Fibroblast of upper back skin (primary cell): ENCODE measurements around the gene PLSCR2.
"Not testable (repeated sequence)": the region's sequence is repeated elsewhere in the genome, so short reads cannot be mapped to it uniquely, and the experiment has no call there.

Experiments
- DNase-seq: peaks from one replicate; pipeline ENCODE4 v3.0.0-alpha.2; 2013

PLSCR2 gene

GRCh38 chr3:146485297-146485696 lies 15.9 kb upstream of the PLSCR2 start:
- DNase-seq, result no peak

GRCh38 chr3:146476094-146476740 lies 6.9 kb upstream of the PLSCR2 start:
- DNase-seq, result no peak

- DNase-seq, result not testable (repeated sequence)
Observed at GRCh38 chr3:146474976-146475375, 5.6 kb upstream of the PLSCR2 start.

GRCh38 chr3:146473726-146474125 lies 4.4 kb upstream of the PLSCR2 start:
- DNase-seq, result no peak

DNA sequence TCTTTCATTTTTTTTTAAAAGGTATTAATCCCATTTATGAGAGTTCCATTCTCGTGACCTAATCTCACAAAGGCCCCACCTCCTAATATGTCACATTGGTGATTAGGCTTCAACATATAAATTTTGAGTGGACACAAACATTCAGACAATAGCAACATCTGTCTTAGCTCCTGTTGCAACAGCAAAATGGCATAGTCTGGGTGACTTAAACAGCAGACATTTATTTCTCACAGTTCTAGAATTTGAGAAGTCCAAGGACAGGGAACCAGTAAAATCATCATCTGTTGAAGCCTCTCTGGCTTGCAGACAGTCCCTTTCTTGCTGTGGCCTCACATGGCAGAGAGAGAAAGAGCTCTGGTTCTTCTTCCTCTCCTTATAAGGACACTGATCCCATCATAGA lies 3.2 kb upstream of the PLSCR2 start:
- no peak for DNase-seq

DNA sequence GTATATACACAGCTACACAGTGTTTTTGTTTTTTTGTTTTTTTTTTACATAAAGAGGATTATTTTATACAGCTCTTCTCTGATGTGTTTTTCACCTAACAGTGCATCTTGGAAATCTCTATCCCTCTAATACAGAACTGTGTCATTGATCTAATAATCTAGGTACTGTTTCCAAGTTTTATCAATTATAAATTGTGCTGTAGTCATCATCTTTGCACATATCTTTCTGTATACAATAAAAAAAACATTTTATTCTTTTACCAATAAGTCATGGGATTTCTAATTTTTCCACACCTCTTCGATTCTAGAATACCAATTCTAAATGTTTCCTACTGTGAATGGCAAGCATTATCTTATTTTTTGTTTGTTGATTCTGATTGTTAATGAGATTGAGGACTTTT lies 1.7 kb upstream of the PLSCR2 start:
- no peak for DNase-seq

- no peak for DNase-seq
Observed at GRCh38 chr3:146470425-146470990, 1.1 kb upstream of the PLSCR2 start.

DNA sequence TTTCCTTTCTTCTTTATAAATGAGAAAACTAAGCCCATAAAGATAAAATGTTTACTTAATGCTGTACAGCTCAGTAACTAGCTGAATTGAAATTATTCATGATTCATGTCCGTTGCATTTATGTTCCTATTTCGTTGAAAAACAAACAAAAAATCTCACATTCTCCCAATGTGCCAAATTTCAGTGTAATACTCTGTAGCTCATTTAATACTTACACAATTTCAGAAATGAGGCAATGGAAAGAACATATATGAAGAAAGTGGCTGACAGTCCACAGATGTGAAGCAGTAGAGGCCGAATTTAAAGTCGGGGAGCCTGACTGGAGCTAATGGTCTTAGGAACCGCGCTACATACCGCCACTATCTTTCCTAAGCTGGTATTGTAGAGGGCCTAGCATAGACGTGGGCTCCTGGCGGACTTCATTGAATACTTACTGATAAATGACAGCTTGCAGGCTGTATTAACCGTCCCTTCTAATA lies 651 bp downstream of the PLSCR2 start:
- no peak for DNase-seq

- DNase-seq, result no peak
Observed at GRCh38 chr3:146468234-146468633, 1.1 kb downstream of the PLSCR2 start.

GRCh38 chr3:146466604-146467003 lies 2.8 kb downstream of the PLSCR2 start:
- no peak for DNase-seq

- no peak for DNase-seq
Observed at GRCh38 chr3:146465693-146466465, 3.5 kb downstream of the PLSCR2 start.

DNA sequence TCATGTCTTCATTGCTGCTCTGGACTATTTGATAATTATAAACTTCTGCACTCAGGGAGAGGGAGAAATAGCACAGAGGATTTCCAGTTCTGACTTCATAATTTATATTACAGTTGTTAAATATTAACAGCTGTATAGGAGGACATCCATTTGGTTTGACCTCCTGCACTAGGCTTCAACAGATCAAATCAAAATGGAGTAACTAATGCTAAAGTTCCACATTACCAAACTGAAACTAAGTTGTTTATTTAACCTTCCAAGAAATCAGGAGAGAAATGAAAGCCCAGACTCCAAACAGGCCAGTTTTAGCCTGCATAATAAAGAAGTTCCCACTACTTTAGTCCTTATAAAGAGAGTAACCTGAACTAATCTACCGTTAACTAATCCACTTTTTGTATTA lies 4.6 kb downstream of the PLSCR2 start:
- no peak for DNase-seq

DNA sequence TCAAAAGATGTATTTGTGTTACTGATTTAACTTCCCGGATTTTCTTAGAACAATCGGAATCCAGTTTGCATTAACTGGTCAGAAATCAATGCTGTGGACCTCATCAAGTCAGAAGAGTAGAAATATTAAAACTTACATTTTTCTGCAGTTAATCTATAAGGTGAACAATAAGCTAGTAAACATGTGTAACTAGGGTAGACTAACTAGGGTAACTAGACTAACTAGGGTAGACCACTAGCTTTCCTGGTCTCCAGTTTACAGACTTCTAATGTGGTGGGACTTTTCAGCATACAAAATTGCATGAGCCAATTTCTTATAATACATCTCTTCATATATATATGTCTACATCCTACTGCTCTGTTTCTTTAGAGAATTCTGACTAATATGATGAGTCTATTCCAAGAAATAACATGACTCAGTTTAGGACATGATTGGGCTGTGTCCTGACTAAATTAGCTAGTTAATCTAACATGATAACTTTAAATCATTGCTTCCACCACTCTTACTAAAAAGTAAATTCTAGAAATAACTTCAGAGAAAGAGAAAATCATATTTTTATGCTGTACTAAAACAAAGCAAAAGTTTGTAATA lies 5.3 kb downstream of the PLSCR2 start:
- DNase-seq, result peak; percentile 59

DNA sequence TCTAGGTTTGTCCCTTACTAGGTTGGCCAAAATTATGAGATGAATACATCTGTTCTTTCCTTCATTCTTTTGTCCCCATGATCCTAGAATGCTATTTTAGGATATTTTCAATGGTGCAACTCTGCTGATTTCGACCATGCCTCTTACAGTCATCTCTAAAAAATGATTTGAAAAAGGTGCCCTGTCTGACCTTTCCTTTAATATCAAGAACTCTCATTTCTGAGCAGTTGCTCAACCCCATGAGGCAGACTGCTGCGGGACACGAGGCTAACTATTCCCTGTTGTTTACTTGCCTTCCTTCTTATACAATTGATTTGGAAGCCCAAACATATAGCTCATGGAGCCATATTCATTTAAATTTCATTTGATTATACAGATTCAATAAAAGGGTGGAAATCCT lies 14.6 kb downstream of the PLSCR2 start:
- peak; percentile 20 for DNase-seq

DNA sequence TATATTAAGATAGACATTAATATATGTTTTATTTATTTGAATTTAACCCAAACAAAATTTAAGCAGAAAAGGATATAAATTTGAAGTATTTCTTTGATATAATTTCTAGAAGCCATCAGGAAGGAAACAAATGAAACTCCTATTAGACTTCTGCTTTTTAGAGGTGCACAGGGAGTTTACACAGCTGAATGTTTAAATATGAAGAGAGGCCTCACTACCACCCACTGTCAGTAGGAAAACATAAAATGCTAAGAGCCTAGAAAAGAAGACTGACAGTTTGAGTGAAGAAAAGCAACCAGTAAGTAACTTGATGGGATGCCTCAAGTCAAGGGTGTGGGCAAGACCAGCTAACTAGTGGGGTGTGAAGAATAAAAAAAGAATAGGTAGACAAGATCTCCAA lies 19.7 kb downstream of the PLSCR2 start:
- no peak for DNase-seq

GRCh38 chr3:146449076-146449475 lies 20.3 kb downstream of the PLSCR2 start:
- DNase-seq, result peak; percentile 24

- DNase-seq, result no peak
Observed at GRCh38 chr3:146446026-146446425, 23.3 kb downstream of the PLSCR2 start.

GRCh38 chr3:146440310-146440709 lies 29.1 kb downstream of the PLSCR2 start:
- DNase-seq, result not testable (repeated sequence)

- no peak for DNase-seq
Observed at GRCh38 chr3:146432066-146432465, 37.3 kb downstream of the PLSCR2 start.

- DNase-seq, result peak; percentile 24
Observed at GRCh38 chr3:146431240-146431639, 38.1 kb downstream of the PLSCR2 start.

- no peak for DNase-seq
Observed at GRCh38 chr3:146425341-146425740, 44.0 kb downstream of the PLSCR2 start.

- peak; percentile 68 for DNase-seq
Observed at GRCh38 chr3:146421819-146422759, 47.3 kb downstream of the PLSCR2 start.

- no peak for DNase-seq
Observed at GRCh38 chr3:146416366-146416765, 53.0 kb downstream of the PLSCR2 start.
